Fibroblast of lung (primary cell): ENCODE data around the gene FAR1. TPM values are rescaled to one million over a fixed set of nuclear protein-coding genes. Genes with fewer than 3 reads are reported as not detected.

Source experiments
- DNase-seq, 2 donors: peaks; one replicate each; pipeline versions ENCODE4 v3.0.0 to v3.0.0-alpha.2; 2010; ENCODE audit warnings: low read depth in 2 of 2
- H2AFZ ChIP-seq: 2 replicates; pipeline ENCODE4 v1.5.1; 2012; ENCODE audit warnings: low read length, control low read depth, inconsistent platforms
- H3K27ac ChIP-seq: 2 replicates; pipeline ENCODE4 v1.5.1; 2011; ENCODE audit warnings: low read length, control low read depth; ENCODE audit not compliant: insufficient read depth
- H3K27me3 ChIP-seq: 2 replicates; pipeline ENCODE4 v1.5.1; 2011; ENCODE audit warnings: mild to moderate bottlenecking, low read length; ENCODE audit not compliant: control insufficient read depth, insufficient read depth
- H3K36me3 ChIP-seq: 2 replicates; pipeline ENCODE4 v1.5.1; 2011; ENCODE audit warnings: low read length; ENCODE audit not compliant: control insufficient read depth, insufficient read depth
- H3K4me1 ChIP-seq: 2 replicates; pipeline ENCODE4 v1.5.1; 2011; ENCODE audit warnings: low read length; ENCODE audit not compliant: control insufficient read depth, insufficient read depth; ENCODE audit errors: extremely low read depth
- H3K4me2 ChIP-seq: 2 replicates; pipeline ENCODE4 v1.5.1; 2011; ENCODE audit warnings: low read length, control low read depth; ENCODE audit not compliant: insufficient read depth; ENCODE audit errors: extremely low read depth
- H3K4me3 ChIP-seq, 4 experiments: fragments of 200-600 bp in 1 of 4; sonication (generic) in 1 of 4; replicated peaks in 1 of 4; 2 replicates each; pipeline ENCODE4 v1.5.1; 2011 to 2016; ENCODE audit warnings: low read length in 4 of 4, low read depth in 3 of 4, mild to moderate bottlenecking in 3 of 4, control low read depth in 2 of 4, inconsistent platforms in 1 of 4, mixed read lengths in 1 of 4; ENCODE audit not compliant: insufficient read depth in 1 of 4; ENCODE audit errors: control extremely low read depth in 1 of 4
- H3K79me2 ChIP-seq: 2 replicates; pipeline ENCODE4 v1.5.1; 2012; ENCODE audit warnings: mild to moderate bottlenecking, low read length, inconsistent platforms; ENCODE audit not compliant: control insufficient read depth, insufficient read depth
- H3K9ac ChIP-seq: 2 replicates; pipeline ENCODE4 v1.5.1; 2011; ENCODE audit warnings: mild to moderate bottlenecking, low read length, control low read depth; ENCODE audit not compliant: insufficient read depth
- H3K9me3 ChIP-seq: 2 replicates; pipeline ENCODE4 v1.5.1; 2012; ENCODE audit warnings: low read depth, low read length; ENCODE audit not compliant: control insufficient read depth, insufficient read depth
- H4K20me1 ChIP-seq: 2 replicates; pipeline ENCODE4 v1.5.1; 2011; ENCODE audit warnings: low read length; ENCODE audit not compliant: control insufficient read depth, insufficient read depth; ENCODE audit errors: extremely low read depth
- CTCF ChIP-seq, 2 donors: IDR thresholded peaks in 1 of 2; conservative IDR thresholded peaks in 1 of 2; 1 replicate in 1 of 2; 2 replicates in 1 of 2; pipeline ENCODE4 v1.5.1; 2011 to 2012; ENCODE audit warnings: low read length in 2 of 2, control low read depth in 1 of 2, inconsistent platforms in 1 of 2, low read depth in 1 of 2, mild to moderate bottlenecking in 1 of 2
- EZH2 ChIP-seq: IDR thresholded peaks from 2 replicates; pipeline ENCODE4 v1.5.1; 2012; ENCODE audit warnings: low read length, control low read depth, mild to moderate bottlenecking; ENCODE audit errors: missing control alignments
- polyA plus RNA-seq, 2 donors: library from polyadenylated mRNA; depleted of rRNA in 1 of 2; stranded (reverse) in 1 of 2; unstranded in 1 of 2; fragments of >200 nt; gene quantifications; 2 replicates each; pipeline ENCODE4 v1.2.1, GENCODE V29; 2011 to 2012; ENCODE audit warnings: missing spikeins in 1 of 2
- total RNA-seq: library from RNA; depleted of rRNA; stranded (reverse); fragments of >200 nt; gene quantifications from 2 replicates; pipeline ENCODE4 v1.2.1, GENCODE V29; 2014

FAR1 gene
- total and polyA plus RNA-seq, 2 donors (not counting 1 experiment from before 2014, with no cell fraction given): 58.1 to 69.1 TPM

GRCh38 chr11:13721760-13722159, 53.3 kb downstream of the FAR1 start:
- H3K27ac ChIP-seq: no peak overlapping the region
- no peaks in the 10 kb centered on the region for H4K20me1 ChIP-seq
- no peaks in the 10 kb centered on the region for H3K36me3 ChIP-seq
- H3K4me3 ChIP-seq: no peak overlapping the region
- H3K9ac ChIP-seq: no peak overlapping the region
- H2AFZ ChIP-seq: no peak overlapping the region
- H3K4me2 ChIP-seq: no peak overlapping the region
- H3K27me3 ChIP-seq: no peaks in the 10 kb centered on the region
- H3K4me1 ChIP-seq: no peaks in the 10 kb centered on the region
- H3K79me2 ChIP-seq: no peaks in the 10 kb centered on the region
- TF ChIP-seq EZH2 (no peak), CTCF (conservative IDR thresholded peaks at IDR 0.05 in 1 of 2, IDR thresholded peaks at IDR 0.05 in 1 of 2; ENCODE audit: low read depth in 1 of 2, low read length in 2 of 2) (no peak)
- peak; percentile 16 to 29 for DNase-seq
- no peaks in the 10 kb centered on the region for H3K9me3 ChIP-seq

GRCh38 chr11:13726456-13726855, 58.0 kb downstream of the FAR1 start:
- no peak for DNase-seq
- TF ChIP-seq EZH2 (no peak), CTCF (conservative IDR thresholded peaks at IDR 0.05 in 1 of 2, IDR thresholded peaks at IDR 0.05 in 1 of 2; ENCODE audit: low read depth in 1 of 2, low read length in 2 of 2) (no peak)
- Histone ChIP-seq H3K4me2 (no peak overlapping the region), H3K9ac (no peak overlapping the region), H3K79me2 (no peaks in the 10 kb centered on the region), H3K27me3 (no peaks in the 10 kb centered on the region), H2AFZ (no peak overlapping the region), H4K20me1 (no peaks in the 10 kb centered on the region), H3K9me3 (no peaks in the 10 kb centered on the region), H3K27ac (no peak overlapping the region), H3K4me3 (no peak overlapping the region), H3K4me1 (no peaks in the 10 kb centered on the region), H3K36me3 (no peaks in the 10 kb centered on the region)

GRCh38 chr11:13728076-13728475, 59.6 kb downstream of the FAR1 start:
- TF ChIP-seq CTCF (conservative IDR thresholded peaks at IDR 0.05 in 1 of 2, IDR thresholded peaks at IDR 0.05 in 1 of 2; ENCODE audit: low read depth in 1 of 2, low read length in 2 of 2) (no peak), EZH2 (no peak)
- Histone ChIP-seq H3K27ac (no peak overlapping the region), H4K20me1 (no peaks in the 10 kb centered on the region), H3K36me3 (no peaks in the 10 kb centered on the region), H3K27me3 (no peaks in the 10 kb centered on the region), H3K4me2 (no peak overlapping the region), H3K4me1 (no peaks in the 10 kb centered on the region), H2AFZ (no peak overlapping the region), H3K79me2 (no peaks in the 10 kb centered on the region), H3K9me3 (no peaks in the 10 kb centered on the region), H3K4me3 (no peak overlapping the region), H3K9ac (no peak overlapping the region)
- no peak for DNase-seq
